PC-9 (cell line): ENCODE data around the gene ITCH. TPM values are rescaled to one million over a fixed set of nuclear protein-coding genes. Genes with fewer than 3 reads are reported as not detected.

Source experiments
- BruUV-seq: library from RNA; stranded (reverse); fragments of 400-500 nt; replicated peaks from 2 replicates; lab custom pipeline; 2021; lab: Mats Ljungman, UMichigan
- CTCF ChIA-PET: fragments of 300-600 bp; sonication (Branson Sonifier 250); formaldehyde crosslinking; loops from one replicate; lab custom pipeline; 2022; ENCODE audit warnings: antibody characterized with exemption; lab: Charles Lee
- POLR2A ChIA-PET: fragments of 300-600 bp; sonication (Branson Sonifier 250); formaldehyde crosslinking; loops from one replicate; lab custom pipeline; 2022; ENCODE audit warnings: antibody characterized with exemption; ENCODE audit not compliant: unreplicated experiment; lab: Charles Lee
- DNase-seq, 2 experiments: peaks; one replicate each; pipeline versions ENCODE4 v3.0.0 to v3.0.0-alpha.2; 2015 to 2022; ENCODE audit warnings: mixed read lengths in 1 of 2
- H2AFZ ChIP-seq: fragments of 200-600 bp; sonication (generic); 2 replicates; pipeline ENCODE4 v1.8.1; 2017; ENCODE audit warnings: antibody characterized with exemption
- H3F3A ChIP-seq: fragments of 200-600 bp; sonication (generic); 2 replicates; pipeline ENCODE4 v1.8.1; 2017; ENCODE audit warnings: antibody characterized with exemption, mild to moderate bottlenecking, low read depth; ENCODE audit not compliant: insufficient read depth
- H3K27ac ChIP-seq: fragments of 200-600 bp; sonication (generic); 2 replicates; pipeline ENCODE4 v1.6.1; 2016; ENCODE audit warnings: mixed run types
- H3K27me3 ChIP-seq: fragments of 200-600 bp; sonication (generic); 2 replicates; pipeline ENCODE4 v1.6.1; 2016; ENCODE audit warnings: low read depth, mixed run types; ENCODE audit not compliant: insufficient read depth
- H3K36me3 ChIP-seq: fragments of 200-600 bp; sonication (generic); 2 replicates; pipeline ENCODE4 v1.6.1; 2016; ENCODE audit warnings: low read depth, mixed run types
- H3K4me1 ChIP-seq: fragments of 200-600 bp; sonication (generic); replicated peaks from 2 replicates; pipeline ENCODE4 v1.6.1; 2016; ENCODE audit warnings: mixed run types; ENCODE audit not compliant: insufficient read depth
- H3K4me2 ChIP-seq: fragments of 200-600 bp; sonication (generic); 2 replicates; pipeline ENCODE4 v1.6.1; 2017; ENCODE audit warnings: mixed run types
- H3K4me3 ChIP-seq: fragments of 200-600 bp; sonication (generic); 2 replicates; pipeline ENCODE4 v1.6.1; 2016; ENCODE audit warnings: mixed run types
- H3K79me2 ChIP-seq: fragments of 200-600 bp; sonication (generic); 2 replicates; pipeline ENCODE4 v1.6.1; 2017; ENCODE audit warnings: low read depth, mixed run types
- H3K9me2 ChIP-seq: fragments of 200-600 bp; sonication (generic); 2 replicates; pipeline ENCODE4 v1.8.1; 2017; ENCODE audit warnings: mild to moderate bottlenecking; ENCODE audit not compliant: insufficient read depth
- H3K9me3 ChIP-seq: fragments of 200-600 bp; sonication (generic); 2 replicates; pipeline ENCODE4 v1.8.1; 2016; ENCODE audit warnings: low read depth; ENCODE audit not compliant: insufficient read depth
- H4K20me1 ChIP-seq: fragments of 200-600 bp; sonication (generic); 2 replicates; pipeline ENCODE4 v1.8.1; 2017; ENCODE audit not compliant: insufficient read depth
- EZH2 ChIP-seq: fragments of 200-600 bp; sonication (generic); IDR thresholded peaks from 2 replicates; pipeline ENCODE4 v1.8.0; 2017; ENCODE audit warnings: antibody characterized with exemption, low read depth
- intact Hi-C: fragments of 100-400 bp; cut with micrococcal nuclease; formaldehyde crosslinking; loops from one replicate; pipeline ENCODE4 v1.10.0; 2022; ENCODE audit not compliant: unreplicated experiment
- total RNA-seq: library from RNA; stranded (reverse); gene quantifications from 2 replicates; pipeline ENCODE4 v1.2.3, GENCODE V29; 2021
- TF ChIP-seq, protein P1 (sequence below): fragments of 200-600 bp; sonication (generic); conservative IDR thresholded peaks from 2 replicates; pipeline ENCODE4 v1.6.1; 2017; ENCODE audit warnings: mixed run types, antibody characterized with exemption, mild to moderate bottlenecking, moderate library complexity

The ITCH gene
- total RNA-seq, 1 experiment from 2014 or later: 144 TPM

GRCh38 chr20:34535301-34535840 is 172.3 kb downstream of the ITCH start:
- TF ChIP-seq EZH2: no peak
- TF ChIP-seq, protein P1, sequence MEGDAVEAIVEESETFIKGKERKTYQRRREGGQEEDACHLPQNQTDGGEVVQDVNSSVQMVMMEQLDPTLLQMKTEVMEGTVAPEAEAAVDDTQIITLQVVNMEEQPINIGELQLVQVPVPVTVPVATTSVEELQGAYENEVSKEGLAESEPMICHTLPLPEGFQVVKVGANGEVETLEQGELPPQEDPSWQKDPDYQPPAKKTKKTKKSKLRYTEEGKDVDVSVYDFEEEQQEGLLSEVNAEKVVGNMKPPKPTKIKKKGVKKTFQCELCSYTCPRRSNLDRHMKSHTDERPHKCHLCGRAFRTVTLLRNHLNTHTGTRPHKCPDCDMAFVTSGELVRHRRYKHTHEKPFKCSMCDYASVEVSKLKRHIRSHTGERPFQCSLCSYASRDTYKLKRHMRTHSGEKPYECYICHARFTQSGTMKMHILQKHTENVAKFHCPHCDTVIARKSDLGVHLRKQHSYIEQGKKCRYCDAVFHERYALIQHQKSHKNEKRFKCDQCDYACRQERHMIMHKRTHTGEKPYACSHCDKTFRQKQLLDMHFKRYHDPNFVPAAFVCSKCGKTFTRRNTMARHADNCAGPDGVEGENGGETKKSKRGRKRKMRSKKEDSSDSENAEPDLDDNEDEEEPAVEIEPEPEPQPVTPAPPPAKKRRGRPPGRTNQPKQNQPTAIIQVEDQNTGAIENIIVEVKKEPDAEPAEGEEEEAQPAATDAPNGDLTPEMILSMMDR: no peak
- Histone ChIP-seq H3K36me3 (peaks cover 23% of the 10 kb centered on the region), H3K9me2 (no peaks in the 10 kb centered on the region), H3F3A (peaks cover 4% of the 10 kb centered on the region; the same call in 1 of the 2 replicates), H3K4me3 (no peak overlapping the region), H2AFZ (no peak overlapping the region), H3K9me3 (no peaks in the 10 kb centered on the region), H3K27ac (no peak overlapping the region), H3K27me3 (no peaks in the 10 kb centered on the region), H3K79me2 (no peaks in the 10 kb centered on the region), H3K4me2 (no peak overlapping the region), H4K20me1 (no peaks in the 10 kb centered on the region), H3K4me1 (no peaks in the 10 kb centered on the region)
- ChIA-PET POLR2A (no interaction called here), CTCF (interaction anchor here (0.6 kb wide), 1 partner anchor 145 kb away, joined by 5 read pairs; no protein-coding TSS in a partner anchor)
- no peak for DNase-seq
- no TSS peak for BruUV-seq
- intact Hi-C loops: no loop called here

DNA sequence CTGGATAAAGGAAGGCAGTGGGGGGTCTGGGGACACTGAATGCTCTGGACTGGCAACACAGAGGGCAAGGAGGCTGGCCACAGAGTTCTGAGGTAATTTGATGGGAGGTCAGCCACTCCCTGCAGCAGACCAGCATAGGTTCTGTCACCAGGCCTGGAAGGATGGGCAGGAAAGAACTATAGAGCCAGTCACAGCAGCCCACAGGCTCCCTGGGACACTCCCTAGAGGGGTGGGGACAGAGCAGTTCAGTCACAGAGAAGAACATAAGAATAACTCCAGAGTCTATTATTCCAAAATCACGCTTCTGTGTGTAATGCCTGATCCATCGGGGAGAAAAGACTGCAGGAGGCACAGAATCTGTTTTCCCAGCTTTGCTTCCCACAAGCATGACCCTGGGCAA is 172.8 kb downstream of the ITCH start:
- CTCF ChIA-PET: no interaction called here

GRCh38 chr20:34536798-34537394 is 173.8 kb downstream of the ITCH start:
- Histone ChIP-seq H3K4me1 (no peaks in the 10 kb centered on the region), H3K9me2 (no peaks in the 10 kb centered on the region), H3K27me3 (no peaks in the 10 kb centered on the region), H2AFZ (no peak overlapping the region), H4K20me1 (no peaks in the 10 kb centered on the region), H3K9me3 (no peaks in the 10 kb centered on the region), H3K4me3 (no peak overlapping the region), H3K27ac (no peak overlapping the region), H3K79me2 (no peaks in the 10 kb centered on the region), H3K36me3 (peaks cover 18% of the 10 kb centered on the region), H3K4me2 (no peak overlapping the region), H3F3A (peaks cover 4% of the 10 kb centered on the region; the same call in 1 of the 2 replicates)
- DNase-seq: no peak
- intact Hi-C loops: no loop called here
- POLR2A ChIA-PET: no interaction called here
- no TSS peak for BruUV-seq
- CTCF ChIA-PET: interaction anchor here (0.7 kb wide), 1 partner anchor 27 kb away, joined by 6 read pairs; no protein-coding TSS in a partner anchor
- TF ChIP-seq EZH2: no peak
- TF ChIP-seq, protein P1: no peak

More for the DNA sequence above, 172.8 kb downstream of the ITCH start:
- H3K27ac ChIP-seq: no peak overlapping the region
- no peak for DNase-seq
- no peak for TF ChIP-seq EZH2
- TF ChIP-seq, protein P1: no peak
- H3K9me2 ChIP-seq: no peaks in the 10 kb centered on the region
- H3K79me2 ChIP-seq: no peaks in the 10 kb centered on the region
- H3K36me3 ChIP-seq: peaks cover 22% of the 10 kb centered on the region
- H3K4me2 ChIP-seq: no peak overlapping the region
- BruUV-seq: no TSS peak
- no peaks in the 10 kb centered on the region for H3K4me1 ChIP-seq
- intact Hi-C loops: no loop called here
- H3K9me3 ChIP-seq: no peaks in the 10 kb centered on the region
- H3K27me3 ChIP-seq: no peaks in the 10 kb centered on the region
- POLR2A ChIA-PET: no interaction called here
- no peak overlapping the region for H3K4me3 ChIP-seq
- no peak overlapping the region for H2AFZ ChIP-seq
- H4K20me1 ChIP-seq: no peaks in the 10 kb centered on the region
- peaks cover 4% of the 10 kb centered on the region; the same call in 1 of the 2 replicates for H3F3A ChIP-seq
